OCI-M2 (cell line): ENCODE data around the gene HRH3.

Experiments
- DNase-seq: peaks from one replicate; lab custom pipeline; 2025; ENCODE audit not compliant: unreplicated experiment; lab: John Stamatoyannopoulos, UW

The HRH3 gene

GRCh38 chr20:62201173-62202082, 18.6 kb downstream of the HRH3 start:
- DNase-seq = no peak

DNA sequence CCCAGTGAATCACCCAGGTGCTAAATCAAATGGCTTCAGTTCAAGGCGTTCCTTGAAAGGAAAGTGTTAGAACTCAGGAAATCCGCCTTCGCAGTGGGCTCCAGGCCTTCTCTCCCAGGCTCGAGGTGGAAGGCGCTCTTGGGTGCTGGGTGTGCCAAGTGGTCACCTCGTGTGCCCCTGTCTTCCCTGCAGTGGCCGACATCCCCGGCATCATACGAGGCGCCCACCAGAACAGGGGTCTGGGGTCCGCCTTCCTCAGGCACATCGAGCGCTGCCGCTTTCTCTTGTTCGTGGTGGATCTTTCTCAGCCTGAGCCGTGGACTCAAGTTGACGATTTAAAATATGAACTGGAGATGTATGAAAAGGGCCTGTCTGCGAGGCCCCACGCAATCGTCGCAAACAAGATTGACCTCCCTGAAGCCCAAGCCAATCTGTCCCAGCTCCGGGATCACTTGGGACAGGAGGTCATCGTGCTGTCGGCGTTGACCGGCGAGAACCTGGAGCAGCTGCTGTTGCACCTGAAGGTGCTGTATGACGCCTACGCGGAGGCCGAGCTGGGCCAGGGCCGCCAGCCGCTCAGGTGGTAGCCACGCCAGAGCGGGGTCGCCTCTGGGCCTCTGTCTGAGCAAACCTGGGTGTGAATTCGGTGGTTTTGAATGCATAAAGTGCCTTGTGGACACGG, 19.4 kb downstream of the HRH3 start:
- no peak for DNase-seq

GRCh38 chr20:62198931-62199330, 21.1 kb downstream of the HRH3 start:
- DNase-seq = no peak

GRCh38 chr20:62198496-62198895, 21.6 kb downstream of the HRH3 start:
- no peak for DNase-seq

- DNase-seq = no peak
Observed at GRCh38 chr20:62197801-62198200, 22.3 kb downstream of the HRH3 start.

DNA sequence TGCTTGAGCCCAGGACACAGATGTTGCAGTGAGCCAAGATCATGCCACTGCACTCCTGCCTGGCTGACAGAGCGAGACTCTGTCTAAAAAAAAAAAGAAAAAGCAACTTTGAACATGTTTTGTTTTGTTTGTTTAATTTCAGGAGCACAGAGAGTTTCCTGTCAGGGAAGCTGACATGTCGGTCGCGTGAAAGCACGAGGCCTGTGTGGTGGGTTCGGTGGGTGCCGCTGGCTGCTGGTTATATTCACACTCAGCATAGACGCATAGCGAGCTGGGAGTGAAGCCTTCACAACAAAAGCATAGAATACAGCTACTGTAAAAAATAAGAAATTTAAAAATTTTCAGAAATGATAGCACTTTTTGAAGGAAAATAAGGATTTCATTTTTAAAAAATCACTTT, 22.8 kb downstream of the HRH3 start:
- DNase-seq = no peak

- DNase-seq = no peak
Observed at GRCh38 chr20:62196286-62196685, 23.8 kb downstream of the HRH3 start.

DNA sequence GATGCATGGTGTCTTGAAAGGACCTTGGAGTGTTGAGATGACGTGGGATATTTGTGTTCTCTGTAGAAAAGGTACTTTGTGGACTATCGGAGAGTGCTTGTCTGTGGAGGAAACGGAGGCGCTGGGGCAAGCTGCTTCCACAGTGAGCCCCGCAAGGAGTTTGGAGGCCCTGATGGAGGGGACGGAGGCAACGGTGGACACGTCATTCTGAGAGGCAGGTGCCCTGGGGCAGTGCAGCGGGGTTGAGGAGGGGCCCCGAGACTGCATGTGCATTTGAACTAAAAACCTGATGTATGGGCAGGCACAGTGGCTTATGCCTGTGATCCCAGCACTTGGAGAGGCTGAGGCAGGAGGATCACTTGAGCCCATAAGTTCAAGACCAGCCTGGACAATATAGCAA, 24.3 kb downstream of the HRH3 start:
- no peak for DNase-seq

GRCh38 chr20:62195075-62195405, 25.0 kb downstream of the HRH3 start:
- DNase-seq = no peak

GRCh38 chr20:62193079-62194025, 26.7 kb downstream of the HRH3 start:
- no peak for DNase-seq

DNA sequence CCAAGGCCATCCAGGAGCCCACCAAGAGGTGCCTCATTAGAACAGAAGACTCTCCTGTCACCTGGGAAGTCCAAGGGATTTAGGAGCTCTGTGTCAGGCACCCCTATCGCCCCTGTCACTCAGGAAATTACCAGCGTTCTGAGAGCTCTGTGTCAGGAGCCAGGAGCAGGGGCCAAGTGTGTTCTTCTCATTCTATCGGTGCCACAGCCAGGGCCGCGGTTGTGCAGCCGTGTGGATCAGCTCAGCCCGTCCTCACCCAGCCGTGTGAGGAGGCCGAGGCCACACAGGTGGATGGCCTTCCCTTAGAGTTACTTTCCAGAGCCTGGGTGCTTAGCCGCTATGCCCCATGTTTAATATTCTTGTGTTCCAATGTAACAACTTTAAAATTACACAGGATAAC, 27.4 kb downstream of the HRH3 start:
- no peak for DNase-seq

DNA sequence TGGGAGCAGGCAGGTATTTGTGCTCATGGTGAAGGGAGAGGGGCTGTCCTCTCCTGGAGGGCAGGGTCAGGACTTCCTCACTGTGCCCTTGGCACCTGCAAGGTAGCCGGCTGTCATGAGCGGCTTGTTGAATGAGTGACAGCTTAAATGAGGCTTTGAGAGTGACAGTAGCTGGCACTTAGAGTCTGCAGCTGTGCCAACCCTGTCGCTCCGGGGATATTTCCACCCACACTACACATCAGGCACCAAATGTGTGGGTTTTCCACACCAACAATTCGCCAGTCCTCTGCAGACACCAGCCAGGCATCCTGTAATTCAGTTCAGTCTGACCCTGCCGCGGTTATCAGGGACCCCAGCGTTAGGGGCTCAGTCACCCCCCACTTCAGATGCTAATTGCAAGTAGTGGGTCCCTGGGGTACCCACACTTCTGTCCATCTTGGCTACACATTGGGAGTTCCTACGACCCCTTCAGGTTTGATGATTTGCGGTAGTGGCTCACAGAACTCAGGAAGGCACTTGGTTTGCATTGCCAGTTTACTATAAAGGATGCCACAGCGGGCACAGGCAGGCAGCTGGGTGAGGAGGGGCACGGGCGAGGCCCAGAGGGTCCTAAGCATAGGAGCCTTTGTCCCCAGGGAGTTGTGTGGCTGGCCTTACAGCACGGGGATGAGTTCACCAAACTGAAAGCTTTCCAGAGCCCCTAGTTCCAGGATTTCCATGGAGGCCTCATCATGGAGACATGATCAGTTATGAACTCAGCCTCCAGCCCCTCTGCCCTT, 28.1 kb downstream of the HRH3 start:
- DNase-seq = no peak

- DNase-seq = no peak
Observed at GRCh38 chr20:62190639-62191411, 29.3 kb downstream of the HRH3 start.

- DNase-seq = no peak
Observed at GRCh38 chr20:62186887-62187866, 32.9 kb downstream of the HRH3 start.

DNA sequence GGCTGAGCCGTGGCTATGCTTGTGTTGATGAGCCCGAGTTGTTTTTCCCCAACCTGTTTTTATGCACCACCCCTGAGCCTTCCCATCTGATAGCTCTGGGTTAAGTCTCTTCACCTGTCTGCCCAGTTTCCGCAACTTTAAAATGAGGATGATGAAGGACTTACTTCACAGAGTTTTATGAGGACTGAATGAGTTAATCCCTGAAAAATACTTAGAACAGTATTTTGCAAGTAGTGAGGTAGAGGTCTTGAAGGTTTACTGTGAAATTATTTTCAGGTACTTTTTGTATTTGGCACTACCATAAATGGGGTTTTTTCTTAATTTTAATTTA, 34.0 kb downstream of the HRH3 start:
- DNase-seq = no peak

DNA sequence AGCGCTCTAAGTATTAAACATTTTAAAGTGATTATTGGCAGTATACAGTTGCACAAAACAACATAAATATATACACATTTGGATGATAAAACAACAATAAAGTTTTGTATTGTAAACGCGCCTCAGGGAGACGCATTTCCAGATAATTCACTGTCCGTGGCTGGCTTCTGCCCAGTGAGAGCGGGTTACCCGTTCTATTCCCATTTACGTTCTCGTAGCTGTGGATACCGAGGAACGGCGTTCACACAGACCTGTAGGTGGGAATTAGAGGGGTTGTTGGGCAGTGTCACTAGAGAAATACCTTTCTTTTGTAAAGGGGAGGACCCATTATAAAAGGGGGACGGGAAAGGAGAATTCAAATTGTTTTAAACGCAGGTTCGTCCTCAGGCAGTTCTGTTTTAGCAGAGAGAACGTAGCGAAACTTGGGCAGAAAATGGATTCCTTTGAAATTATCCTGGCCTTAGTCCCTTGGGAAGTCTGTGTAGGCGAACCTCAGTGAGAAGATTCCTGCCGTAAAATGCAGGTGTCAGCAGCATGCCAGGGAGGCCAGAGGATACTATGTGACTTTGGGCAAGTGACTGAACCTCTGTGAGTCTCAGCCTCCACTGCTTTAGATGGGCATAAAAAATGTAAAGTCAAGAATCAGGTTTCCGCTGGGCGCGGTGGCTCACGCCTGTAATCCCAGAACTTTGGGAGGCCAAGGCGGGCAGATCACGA, 36.5 kb downstream of the HRH3 start:
- no peak for DNase-seq

- peak; percentile 66 for DNase-seq
Observed at GRCh38 chr20:62182469-62183425, 37.3 kb downstream of the HRH3 start, which contains the start of gene MTG2. Gene MTG2, plus strand, starts transcription at chr20:62183028. Its CDS starts 10,393 bp downstream, at chr20:62193421.
